HEK293 (cell line): ENCODE data around the gene HPCAL1.

ENCODE experiments used
- CTCF ChIA-PET: fragments of 350-600 bp; formaldehyde crosslinking; extraction: SDS; loops from one replicate; lab custom pipeline; 2021; ENCODE audit warnings: antibody characterized with exemption; lab: Yijun Ruan, JAX
- POLR2A ChIA-PET: fragments of 300-600 bp; formaldehyde crosslinking; extraction: SDS; loops from one replicate; lab custom pipeline; 2020; ENCODE audit warnings: antibody characterized with exemption, inconsistent platforms; lab: Yijun Ruan, JAX
- H3K27ac ChIP-seq: fragments of 200-500 bp; sonication (Bioruptor generic); 2 replicates; pipeline ENCODE4 v1.5.1; 2014; ENCODE audit warnings: low read depth, low read length, control low read depth, inconsistent platforms; ENCODE audit errors: extremely low read depth
- H3K36me3 ChIP-seq, 2 experiments: fragments of 200-500 bp in 1 of 2; sonication (Bioruptor generic) in 1 of 2; 1 replicate in 1 of 2; 2 replicates in 1 of 2; pipeline ENCODE4 v1.5.1; 2014 to 2017; ENCODE audit warnings: inconsistent platforms in 2 of 2, low read length in 2 of 2; ENCODE audit not compliant: control insufficient read depth in 2 of 2, insufficient read depth in 1 of 2
- H3K4me1 ChIP-seq: fragments of 200-500 bp; sonication (Bioruptor generic); 2 replicates; pipeline ENCODE4 v1.5.1; 2014; ENCODE audit warnings: mild to moderate bottlenecking, low read length, inconsistent platforms; ENCODE audit not compliant: control insufficient read depth, insufficient read depth
- H3K4me3 ChIP-seq: 2 replicates; pipeline ENCODE4 v1.5.1; 2011; ENCODE audit warnings: low read depth, mild to moderate bottlenecking, control low read depth, low read length, moderate library complexity
- H3K9me3 ChIP-seq: fragments of 200-500 bp; sonication (Bioruptor generic); 2 replicates; pipeline ENCODE4 v1.5.1; 2014; ENCODE audit warnings: low read depth, low read length, inconsistent platforms; ENCODE audit not compliant: control insufficient read depth, insufficient read depth
- FEZF1 ChIP-seq: fragments of 450-650 bp; formaldehyde crosslinking; IDR thresholded peaks from 2 replicates; pipeline ENCODE4 v1.5.1; 2016; ENCODE audit warnings: missing biosample characterization, missing genetic modification characterization
- KLF7 ChIP-seq: fragments of 450-650 bp; formaldehyde crosslinking; IDR thresholded peaks from 2 replicates; pipeline ENCODE4 v1.5.1; 2016; ENCODE audit warnings: missing biosample characterization, missing genetic modification characterization, borderline replicate concordance
- MEIS1 ChIP-seq: sonication (generic); formaldehyde crosslinking; IDR thresholded peaks from 2 replicates; pipeline ENCODE4 v1.8.1; 2022; ENCODE audit warnings: missing genetic modification reagents, mild to moderate bottlenecking, borderline replicate concordance
- SP3 ChIP-seq: fragments of 450-650 bp; formaldehyde crosslinking; IDR thresholded peaks from 2 replicates; pipeline ENCODE4 v1.5.1; 2016; ENCODE audit warnings: missing biosample characterization, missing genetic modification characterization
- TSHZ1 ChIP-seq: fragments of 450-650 bp; formaldehyde crosslinking; IDR thresholded peaks from 2 replicates; pipeline ENCODE4 v1.5.1; 2016; ENCODE audit warnings: missing biosample characterization, missing genetic modification characterization, borderline replicate concordance
- ZNF114 ChIP-seq: fragments of 450-650 bp; formaldehyde crosslinking; IDR thresholded peaks from 2 replicates; pipeline ENCODE4 v1.5.0; 2017; ENCODE audit warnings: missing biosample characterization, missing genetic modification characterization
- ZNF133 ChIP-seq: fragments of 450-650 bp; formaldehyde crosslinking; IDR thresholded peaks from 2 replicates; pipeline ENCODE4 v1.5.1; 2016; ENCODE audit warnings: missing biosample characterization, missing genetic modification characterization
- ZNF140 ChIP-seq: fragments of 450-650 bp; formaldehyde crosslinking; IDR thresholded peaks from 2 replicates; pipeline ENCODE4 v1.5.1; 2016; ENCODE audit warnings: missing biosample characterization, missing genetic modification characterization
- ZNF174 ChIP-seq: fragments of 450-650 bp; formaldehyde crosslinking; IDR thresholded peaks from 2 replicates; pipeline ENCODE4 v1.5.0; 2017; ENCODE audit warnings: missing biosample characterization, mild to moderate bottlenecking, missing genetic modification characterization
- ZNF175 ChIP-seq: fragments of 450-650 bp; formaldehyde crosslinking; IDR thresholded peaks from 2 replicates; pipeline ENCODE4 v1.5.1; 2016; ENCODE audit warnings: missing biosample characterization, missing genetic modification characterization
- ZNF214 ChIP-seq: fragments of 450-650 bp; formaldehyde crosslinking; IDR thresholded peaks from 2 replicates; pipeline ENCODE4 v1.5.1; 2017; ENCODE audit warnings: missing biosample characterization, mild to moderate bottlenecking, missing genetic modification characterization, borderline replicate concordance
- ZNF302 ChIP-seq: fragments of 450-650 bp; formaldehyde crosslinking; IDR thresholded peaks from 2 replicates; pipeline ENCODE4 v1.5.1; 2016; ENCODE audit warnings: missing biosample characterization, missing genetic modification characterization, low read depth
- ZNF398 ChIP-seq: fragments of 450-650 bp; formaldehyde crosslinking; IDR thresholded peaks from 2 replicates; pipeline ENCODE4 v1.5.1; 2017; ENCODE audit warnings: missing biosample characterization, missing genetic modification characterization
- ZNF404 ChIP-seq: fragments of 450-650 bp; formaldehyde crosslinking; IDR thresholded peaks from 2 replicates; pipeline ENCODE4 v1.5.1; 2017; ENCODE audit warnings: missing biosample characterization, missing genetic modification characterization
- ZNF449 ChIP-seq: fragments of 450-650 bp; formaldehyde crosslinking; IDR thresholded peaks from 2 replicates; pipeline ENCODE4 v1.5.1; 2017; ENCODE audit warnings: missing biosample characterization, mild to moderate bottlenecking, missing genetic modification characterization, moderate library complexity
- ZNF544 ChIP-seq: fragments of 450-650 bp; formaldehyde crosslinking; IDR thresholded peaks from 2 replicates; pipeline ENCODE4 v1.5.0; 2017; ENCODE audit warnings: missing biosample characterization, missing genetic modification characterization
- ZNF777 ChIP-seq: fragments of 450-650 bp; formaldehyde crosslinking; IDR thresholded peaks from 2 replicates; pipeline ENCODE4 v1.5.1; 2017; ENCODE audit warnings: missing biosample characterization, missing genetic modification characterization, borderline replicate concordance
- ZNF792 ChIP-seq: fragments of 450-650 bp; formaldehyde crosslinking; IDR thresholded peaks from 2 replicates; pipeline ENCODE4 v1.5.1; 2016; ENCODE audit warnings: missing biosample characterization, missing genetic modification characterization
- ZNF837 ChIP-seq: fragments of 450-650 bp; formaldehyde crosslinking; IDR thresholded peaks from 2 replicates; pipeline ENCODE4 v1.5.1; 2016; ENCODE audit warnings: missing biosample characterization, missing genetic modification characterization
- ZNF843 ChIP-seq: fragments of 450-650 bp; formaldehyde crosslinking; IDR thresholded peaks from 2 replicates; pipeline ENCODE4 v1.5.1; 2016; ENCODE audit warnings: missing biosample characterization, missing genetic modification characterization
- TF ChIP-seq, protein P1 (sequence below): fragments of 450-650 bp; formaldehyde crosslinking; IDR thresholded peaks from 2 replicates; pipeline ENCODE4 v1.5.1; 2016; ENCODE audit warnings: missing biosample characterization, missing genetic modification characterization
- TF ChIP-seq, protein P2 (sequence below): fragments of 450-650 bp; formaldehyde crosslinking; IDR thresholded peaks from 2 replicates; pipeline ENCODE4 v1.5.1; 2016; ENCODE audit warnings: missing biosample characterization, missing genetic modification characterization

Gene HPCAL1

GRCh38 chr2:10274983-10275802 lies 27.5 kb upstream of the HPCAL1 start:
- H3K4me1 ChIP-seq = no peaks in the 10 kb centered on the region
- H3K27ac ChIP-seq = no peak overlapping the region
- ChIA-PET POLR2A (no interaction called here), CTCF (interaction anchor here (0.6 kb wide), 1 partner anchor 14 kb away, joined by 3 read pairs; no protein-coding TSS in a partner anchor)
- H3K9me3 ChIP-seq = no peaks in the 10 kb centered on the region
- TF ChIP-seq ZNF214 (tag by site-specific recombination) (no peak), FEZF1 (tag by site-specific recombination) (no peak), ZNF449 (tag by site-specific recombination) (no peak), ZNF837 (tag by site-specific recombination) (no peak), ZNF133 (tag by site-specific recombination) (no peak), ZNF398 (no peak), ZNF140 (no peak)
- TF ChIP-seq, protein P1, sequence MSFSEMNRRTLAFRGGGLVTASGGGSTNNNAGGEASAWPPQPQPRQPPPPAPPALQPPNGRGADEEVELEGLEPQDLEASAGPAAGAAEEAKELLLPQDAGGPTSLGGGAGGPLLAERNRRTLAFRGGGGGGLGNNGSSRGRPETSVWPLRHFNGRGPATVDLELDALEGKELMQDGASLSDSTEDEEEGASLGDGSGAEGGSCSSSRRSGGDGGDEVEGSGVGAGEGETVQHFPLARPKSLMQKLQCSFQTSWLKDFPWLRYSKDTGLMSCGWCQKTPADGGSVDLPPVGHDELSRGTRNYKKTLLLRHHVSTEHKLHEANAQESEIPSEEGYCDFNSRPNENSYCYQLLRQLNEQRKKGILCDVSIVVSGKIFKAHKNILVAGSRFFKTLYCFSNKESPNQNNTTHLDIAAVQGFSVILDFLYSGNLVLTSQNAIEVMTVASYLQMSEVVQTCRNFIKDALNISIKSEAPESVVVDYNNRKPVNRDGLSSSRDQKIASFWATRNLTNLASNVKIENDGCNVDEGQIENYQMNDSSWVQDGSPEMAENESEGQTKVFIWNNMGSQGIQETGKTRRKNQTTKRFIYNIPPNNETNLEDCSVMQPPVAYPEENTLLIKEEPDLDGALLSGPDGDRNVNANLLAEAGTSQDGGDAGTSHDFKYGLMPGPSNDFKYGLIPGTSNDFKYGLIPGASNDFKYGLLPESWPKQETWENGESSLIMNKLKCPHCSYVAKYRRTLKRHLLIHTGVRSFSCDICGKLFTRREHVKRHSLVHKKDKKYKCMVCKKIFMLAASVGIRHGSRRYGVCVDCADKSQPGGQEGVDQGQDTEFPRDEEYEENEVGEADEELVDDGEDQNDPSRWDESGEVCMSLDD (tag by site-specific recombination) = no peak
- TF ChIP-seq, protein P2, sequence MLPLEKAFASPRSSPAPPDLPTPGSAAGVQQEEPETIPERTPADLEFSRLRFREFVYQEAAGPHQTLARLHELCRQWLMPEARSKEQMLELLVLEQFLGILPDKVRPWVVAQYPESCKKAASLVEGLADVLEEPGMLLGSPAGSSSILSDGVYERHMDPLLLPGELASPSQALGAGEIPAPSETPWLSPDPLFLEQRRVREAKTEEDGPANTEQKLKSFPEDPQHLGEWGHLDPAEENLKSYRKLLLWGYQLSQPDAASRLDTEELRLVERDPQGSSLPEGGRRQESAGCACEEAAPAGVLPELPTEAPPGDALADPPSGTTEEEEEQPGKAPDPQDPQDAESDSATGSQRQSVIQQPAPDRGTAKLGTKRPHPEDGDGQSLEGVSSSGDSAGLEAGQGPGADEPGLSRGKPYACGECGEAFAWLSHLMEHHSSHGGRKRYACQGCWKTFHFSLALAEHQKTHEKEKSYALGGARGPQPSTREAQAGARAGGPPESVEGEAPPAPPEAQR (tag by site-specific recombination) = no peak
- no peak overlapping the region for H3K4me3 ChIP-seq
- no peaks in the 10 kb centered on the region for H3K36me3 ChIP-seq

DNA sequence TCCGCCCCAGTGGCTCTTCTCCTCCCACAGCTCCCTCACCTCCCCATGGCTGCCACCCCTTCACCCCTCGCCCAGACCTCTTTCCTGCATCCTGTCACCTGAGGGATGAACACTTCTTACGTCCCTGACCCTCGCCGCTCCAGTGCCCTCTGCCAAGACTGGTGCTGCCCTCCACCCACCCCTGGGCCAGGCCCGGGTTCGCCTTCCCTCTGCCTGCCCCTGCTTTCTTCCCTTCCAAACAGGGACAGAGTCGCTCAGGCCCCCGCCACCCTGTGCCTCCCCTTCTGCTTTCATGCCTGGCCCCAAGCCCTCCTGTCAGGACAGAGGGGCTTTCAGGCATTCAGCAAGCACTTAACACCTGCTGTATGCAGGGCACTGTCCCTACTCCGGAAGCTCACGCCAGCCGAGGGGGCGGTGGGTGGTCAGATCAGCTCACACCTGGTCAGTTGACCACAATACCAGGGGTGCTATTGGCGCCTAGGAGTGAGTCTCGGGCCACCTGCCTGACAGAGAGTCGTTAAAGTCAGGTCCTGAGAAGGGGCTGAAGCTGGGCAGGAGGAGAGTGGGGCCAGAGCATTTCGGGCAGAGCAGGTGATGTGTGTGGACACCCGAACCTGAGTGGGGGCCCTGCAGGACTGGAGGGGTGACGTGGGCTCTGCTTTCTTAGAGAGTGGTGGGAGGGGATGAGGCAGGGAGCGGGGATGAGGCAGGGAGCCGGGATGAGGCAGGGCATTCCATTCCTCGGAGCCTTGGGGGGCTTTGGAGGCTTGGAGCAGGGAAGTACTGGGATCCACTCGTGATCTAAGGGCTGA lies 26.0 kb upstream of the HPCAL1 start:
- Histone ChIP-seq H3K4me3 (no peak overlapping the region), H3K9me3 (no peaks in the 10 kb centered on the region), H3K36me3 (no peaks in the 10 kb centered on the region), H3K4me1 (no peaks in the 10 kb centered on the region), H3K27ac (no peak overlapping the region)
- CTCF ChIA-PET = interaction anchor here (0.9 kb wide), 1 partner anchor 11 kb away, joined by 3 read pairs; no protein-coding TSS in a partner anchor
- POLR2A ChIA-PET = no interaction called here
- TF ChIP-seq ZNF777 (tag by site-specific recombination) (no peak), ZNF302 (tag by site-specific recombination) (no peak), ZNF114 (tag by site-specific recombination) (no peak), SP3 (no peak), ZNF404 (no peak), TSHZ1 (tag by site-specific recombination) (no peak), KLF7 (tag by site-specific recombination) (no peak), MEIS1 (CRISPR knock-in tag) (no peak), ZNF792 (tag by site-specific recombination) (no peak), ZNF175 (tag by site-specific recombination) (no peak), ZNF843 (tag by site-specific recombination) (no peak), ZNF174 (tag by site-specific recombination) (no peak), ZNF544 (tag by site-specific recombination) (no peak)
